Measurements from ENCODE around the gene ZNRF1. TPM values are rescaled to one million over a fixed set of nuclear protein-coding genes. Genes with fewer than 3 reads are reported as not detected.

ZNRF1 gene
- polyA plus RNA-seq, 3 donors: 29.2 to 35.0 (median 33.4) TPM

DNA sequence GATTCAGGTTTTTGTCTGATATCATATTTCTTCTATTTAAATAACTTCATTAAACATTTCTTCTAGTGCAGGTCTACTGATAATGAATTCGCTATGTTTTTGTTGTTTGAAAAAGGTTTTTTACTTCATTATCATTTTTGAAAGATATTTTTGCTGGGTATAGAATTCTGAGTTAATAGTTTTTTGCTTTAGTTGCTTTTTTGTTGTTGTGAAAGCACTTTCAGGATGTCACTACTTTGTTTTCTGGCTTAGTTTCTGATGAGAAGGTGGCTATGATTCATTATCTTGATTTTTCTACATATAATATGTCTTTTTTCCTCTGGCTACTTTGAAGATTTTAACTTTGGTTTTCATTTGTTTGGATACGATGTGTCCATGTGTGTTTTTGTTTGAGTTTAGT lies 153.0 kb downstream of the ZNRF1 start:
- DNase-seq (ENCODE audit: extremely low read depth in 1 of 11, low read depth in 9 of 11, low spot score in 4 of 11): no peak

DNA sequence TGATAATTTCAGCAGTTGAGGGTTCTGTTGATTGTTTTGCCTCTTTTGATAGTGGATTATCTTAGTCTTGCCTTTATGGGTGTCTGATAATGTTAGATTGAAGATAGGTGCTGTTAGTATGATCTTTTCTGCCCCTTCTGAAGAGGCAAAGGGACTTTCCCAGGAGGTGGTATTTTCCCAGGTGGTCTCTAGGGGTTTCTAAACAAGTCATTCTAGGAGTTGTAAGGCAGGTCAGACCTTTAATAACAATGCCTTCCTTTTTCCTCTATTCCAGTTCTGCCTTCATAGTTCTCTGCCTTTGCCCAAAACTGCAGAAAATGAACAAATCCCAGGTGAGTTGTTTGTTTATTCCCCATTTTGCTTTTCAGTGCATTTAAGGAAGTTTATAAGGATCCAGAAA lies 153.8 kb downstream of the ZNRF1 start:
- no peak for DNase-seq (ENCODE audit: extremely low read depth in 1 of 11, low read depth in 9 of 11, low spot score in 4 of 11)

DNA sequence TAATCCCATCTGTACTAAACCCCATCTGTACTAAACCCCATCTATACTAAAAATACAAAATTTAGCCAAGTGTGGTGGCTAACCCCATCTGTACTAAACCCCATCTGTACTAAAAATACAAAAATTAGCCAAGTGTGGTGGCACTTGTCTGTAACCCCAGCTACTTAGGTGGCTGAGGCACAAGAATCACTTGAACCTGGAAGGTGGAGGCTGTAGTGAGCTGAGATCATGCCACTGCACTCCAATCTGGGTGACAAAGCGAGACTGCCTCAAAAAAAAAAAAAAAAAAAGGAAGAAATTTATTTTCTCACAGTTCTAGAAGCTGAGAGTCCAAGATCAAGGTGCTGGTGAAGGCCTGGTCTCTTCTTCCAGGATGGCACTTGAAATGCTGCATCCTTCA lies 161.6 kb downstream of the ZNRF1 start:
- no peak for DNase-seq (ENCODE audit: extremely low read depth in 1 of 11, low read depth in 9 of 11, low spot score in 4 of 11)

Other genes starting within 250 kb of the ZNRF1 start
- 1 to 10 TPM; 2.6 to 3.7 (median 2.9) TPM for gene FA2H, start 224.2 kb upstream of the ZNRF1 start, polyA plus RNA-seq (ENCODE audit: insufficient read length in 3 of 3)
- gene WDR59, start 13.9 kb upstream of the ZNRF1 start, polyA plus RNA-seq (ENCODE audit: insufficient read length in 3 of 3): 100 to 1,000 TPM in 1 of 3 donors, 10 to 100 TPM in 2; 81.2 to 127 (median 84.4) TPM
- gene LDHD, start 117.8 kb downstream of the ZNRF1 start, polyA plus RNA-seq (ENCODE audit: insufficient read length in 3 of 3): 1 to 10 TPM; 4.3 to 7.3 (median 6.8) TPM
- 10 to 100 TPM; 20.5 to 28.2 (median 25.4) TPM for gene ZFP1, start 149.5 kb downstream of the ZNRF1 start, polyA plus RNA-seq (ENCODE audit: insufficient read length in 3 of 3)
- gene CTRB2, start 208.1 kb downstream of the ZNRF1 start, polyA plus RNA-seq (ENCODE audit: insufficient read length in 3 of 3): not detected
- under 1 TPM in 1 of 3 donors, not detected in 2; 0.11 TPM for gene CTRB1, start 220.0 kb downstream of the ZNRF1 start, polyA plus RNA-seq (ENCODE audit: insufficient read length in 3 of 3)

Measured in renal cortex interstitium (tissue), 11 donors.